ENCODE measurements around the gene KAZN.

Gene KAZN

GRCh38 chr1:14949836-14950713 is 351.6 kb downstream of the KAZN start:
- Mint-ChIP-seq H3K9me3 (no peaks in the 10 kb centered on the region), H3K4me1 (no peaks in the 10 kb centered on the region), H3K27ac (no peak overlapping the region), H3K4me3 (no peak overlapping the region), H3K36me3 (no peaks in the 10 kb centered on the region)
- DNase-seq (ENCODE audit: low spot score in 2 of 2) (no peak), ATAC-seq (no peak)

- Mint-ChIP-seq H3K9me3 (no peaks in the 10 kb centered on the region), H3K4me3 (no peak overlapping the region), H3K4me1 (no peaks in the 10 kb centered on the region), H3K36me3 (no peaks in the 10 kb centered on the region), H3K27ac (peak overlapping the region; percentile 48)
- ATAC-seq, result no peak
- no peak for DNase-seq (ENCODE audit: low spot score in 2 of 2)
Measured at GRCh38 chr1:14951766-14952165, 353.3 kb downstream of the KAZN start.

- Mint-ChIP-seq H3K4me1 (no peaks in the 10 kb centered on the region), H3K4me3 (no peak overlapping the region), H3K27ac (peak overlapping the region; percentile 48)
Measured at GRCh38 chr1:14952626-14953314, 354.3 kb downstream of the KAZN start.

GRCh38 chr1:14954210-14954609 is 355.7 kb downstream of the KAZN start:
- no peak for DNase-seq (ENCODE audit: low spot score in 2 of 2)
- H3K9me3 Mint-ChIP-seq, result no peaks in the 10 kb centered on the region
- ATAC-seq, result no peak

More at GRCh38 chr1:14952626-14953314, 354.3 kb downstream of the KAZN start:
- no peak for ATAC-seq
- no peaks in the 10 kb centered on the region for H3K36me3 Mint-ChIP-seq
- DNase-seq (ENCODE audit: low spot score in 2 of 2), result no peak
- no peaks in the 10 kb centered on the region for H3K9me3 Mint-ChIP-seq

GRCh38 chr1:14954930-14955329 is 356.4 kb downstream of the KAZN start:
- no peak for ATAC-seq
- DNase-seq (ENCODE audit: low spot score in 2 of 2), result no peak
- H3K36me3 Mint-ChIP-seq, result no peaks in the 10 kb centered on the region
- H3K4me3 Mint-ChIP-seq, result no peak overlapping the region
- no peak overlapping the region for H3K27ac Mint-ChIP-seq
- H3K9me3 Mint-ChIP-seq, result no peaks in the 10 kb centered on the region
- no peaks in the 10 kb centered on the region for H3K4me1 Mint-ChIP-seq

More at GRCh38 chr1:14954210-14954609, 355.7 kb downstream of the KAZN start:
- Mint-ChIP-seq H3K4me1 (no peaks in the 10 kb centered on the region), H3K4me3 (no peak overlapping the region), H3K27ac (no peak overlapping the region), H3K36me3 (no peaks in the 10 kb centered on the region)

- Mint-ChIP-seq H3K9me3 (no peaks in the 10 kb centered on the region), H3K36me3 (no peaks in the 10 kb centered on the region), H3K4me1 (no peaks in the 10 kb centered on the region), H3K27ac (no peak overlapping the region), H3K4me3 (no peak overlapping the region)
- ATAC-seq (no peak), DNase-seq (ENCODE audit: low spot score in 2 of 2) (no peak)
Measured at GRCh38 chr1:14955402-14955801, 356.9 kb downstream of the KAZN start.

GRCh38 chr1:14955976-14956375 is 357.5 kb downstream of the KAZN start:
- Mint-ChIP-seq H3K4me1 (no peaks in the 10 kb centered on the region), H3K4me3 (no peak overlapping the region), H3K9me3 (no peaks in the 10 kb centered on the region), H3K27ac (no peak overlapping the region), H3K36me3 (no peaks in the 10 kb centered on the region)
- DNase-seq (ENCODE audit: low spot score in 2 of 2) (no peak), ATAC-seq (no peak)

- no peak for ATAC-seq
Measured at GRCh38 chr1:14956579-14957195, 358.2 kb downstream of the KAZN start.

GRCh38 chr1:14957375-14958098 is 359.1 kb downstream of the KAZN start:
- Mint-ChIP-seq H3K36me3 (no peaks in the 10 kb centered on the region), H3K4me3 (no peak overlapping the region), H3K9me3 (no peaks in the 10 kb centered on the region), H3K27ac (no peak overlapping the region), H3K4me1 (no peaks in the 10 kb centered on the region)
- ATAC-seq, result no peak
- DNase-seq (ENCODE audit: low spot score in 2 of 2), result no peak

More at GRCh38 chr1:14956579-14957195, 358.2 kb downstream of the KAZN start:
- Mint-ChIP-seq H3K27ac (no peak overlapping the region), H3K9me3 (no peaks in the 10 kb centered on the region), H3K4me1 (no peaks in the 10 kb centered on the region), H3K4me3 (no peak overlapping the region), H3K36me3 (no peaks in the 10 kb centered on the region)
- DNase-seq (ENCODE audit: low spot score in 2 of 2), result no peak

GRCh38 chr1:14958249-14959058 is 360.0 kb downstream of the KAZN start:
- Mint-ChIP-seq H3K4me1 (no peaks in the 10 kb centered on the region), H3K9me3 (no peaks in the 10 kb centered on the region), H3K36me3 (no peaks in the 10 kb centered on the region), H3K4me3 (no peak overlapping the region), H3K27ac (peak overlapping the region; percentile 21)
- no peak for ATAC-seq
- no peak for DNase-seq (ENCODE audit: low spot score in 2 of 2)

GRCh38 chr1:14959059-14959694 is 360.7 kb downstream of the KAZN start:
- H3K4me3 Mint-ChIP-seq, result no peak overlapping the region
- no peaks in the 10 kb centered on the region for H3K9me3 Mint-ChIP-seq
- no peaks in the 10 kb centered on the region for H3K36me3 Mint-ChIP-seq
- no peaks in the 10 kb centered on the region for H3K4me1 Mint-ChIP-seq
- DNase-seq (ENCODE audit: low spot score in 2 of 2) (no peak), ATAC-seq (no peak)
- H3K27ac Mint-ChIP-seq, result peak overlapping the region; percentile 21

GRCh38 chr1:14961661-14962267 is 363.3 kb downstream of the KAZN start:
- ATAC-seq (no peak), DNase-seq (ENCODE audit: low spot score in 2 of 2) (no peak)
- no peaks in the 10 kb centered on the region for H3K36me3 Mint-ChIP-seq

GRCh38 chr1:14962407-14962806 is 363.9 kb downstream of the KAZN start:
- no peaks in the 10 kb centered on the region for H3K36me3 Mint-ChIP-seq
- no peak overlapping the region for H3K27ac Mint-ChIP-seq
- DNase-seq (ENCODE audit: low spot score in 2 of 2) (no peak), ATAC-seq (no peak)
- no peaks in the 10 kb centered on the region for H3K9me3 Mint-ChIP-seq
- H3K4me1 Mint-ChIP-seq, result no peaks in the 10 kb centered on the region
- no peak overlapping the region for H3K4me3 Mint-ChIP-seq

More at GRCh38 chr1:14961661-14962267, 363.3 kb downstream of the KAZN start:
- H3K9me3 Mint-ChIP-seq, result no peaks in the 10 kb centered on the region
- H3K4me1 Mint-ChIP-seq, result no peaks in the 10 kb centered on the region
- no peak overlapping the region for H3K4me3 Mint-ChIP-seq
- H3K27ac Mint-ChIP-seq, result no peak overlapping the region
